ENCODE data around the gene DNA2. TPM values are rescaled to one million over a fixed set of nuclear protein-coding genes. Genes with fewer than 3 reads are reported as not detected.
"Not testable (repeated sequence)": the region's sequence is repeated elsewhere in the genome, so short reads cannot be mapped to it uniquely, and the experiment has no call there.

DNA2 gene
- total and polyA plus RNA-seq, 11 donors = 0.91 to 4.2 (median 2.4) TPM

DNA sequence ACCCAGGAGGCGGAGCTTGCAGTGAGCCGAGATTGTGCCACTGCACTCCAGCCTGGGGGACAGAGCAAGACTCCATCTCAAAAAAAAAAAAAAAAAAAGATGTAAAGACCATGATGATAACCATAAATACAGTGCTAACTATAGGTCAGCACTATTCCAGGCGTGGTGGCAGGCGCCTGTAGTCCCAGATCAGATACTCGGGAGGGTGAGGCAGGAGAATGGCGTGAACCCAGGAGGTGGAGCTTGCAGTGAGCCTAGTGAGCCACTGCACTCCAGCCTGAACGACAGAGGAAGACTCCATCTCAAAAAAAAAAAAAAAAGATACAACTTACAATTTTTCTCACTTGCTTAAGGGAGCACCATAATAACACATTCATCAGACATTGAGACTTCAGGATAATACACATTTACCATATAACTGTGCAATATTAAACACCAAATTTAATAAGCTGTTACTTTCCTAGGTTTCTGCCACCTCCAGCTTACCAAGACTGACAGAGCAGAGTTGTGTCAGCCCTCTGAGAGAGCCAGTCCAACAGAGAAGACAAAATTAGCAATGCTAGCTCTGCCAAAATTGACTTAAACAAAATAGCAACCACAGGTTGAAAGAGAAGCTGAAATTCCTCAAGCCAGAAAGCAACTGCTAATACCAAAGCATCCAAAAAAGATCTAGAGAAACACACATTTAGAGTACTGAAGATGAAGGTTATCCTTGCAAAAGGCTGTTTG lies 8.2 kb downstream of the DNA2 start:
- ATAC-seq = peak in 3 of 4 donors; percentile 64 to 71 (median 65)
- Histone ChIP-seq H3K4me3 (no peak overlapping the region), H3K27me3 (no peaks in the 10 kb centered on the region), H3K27ac (peak overlapping the region in 3 of 12 donors; percentile 36 to 53 (median 44)), H3K9me3 (no peaks in the 10 kb centered on the region), H3K4me1 (peaks cover 0 to 3% (median 0%) of the 10 kb centered on the region in 12 donors), H3K36me3 (peaks cover 0 to 35% (median 0%) of the 10 kb centered on the region in 9 donors)
- intact Hi-C loops (cut with DNase I) = no loop called here
- WGBS, 4 donors = 61 to 65% (median 63%) methylated on average over 6 to 7 of the region's 7 CpGs
- peak in 1 of 5 donors; percentile 32 for DNase-seq
- TF ChIP-seq, protein P1, sequence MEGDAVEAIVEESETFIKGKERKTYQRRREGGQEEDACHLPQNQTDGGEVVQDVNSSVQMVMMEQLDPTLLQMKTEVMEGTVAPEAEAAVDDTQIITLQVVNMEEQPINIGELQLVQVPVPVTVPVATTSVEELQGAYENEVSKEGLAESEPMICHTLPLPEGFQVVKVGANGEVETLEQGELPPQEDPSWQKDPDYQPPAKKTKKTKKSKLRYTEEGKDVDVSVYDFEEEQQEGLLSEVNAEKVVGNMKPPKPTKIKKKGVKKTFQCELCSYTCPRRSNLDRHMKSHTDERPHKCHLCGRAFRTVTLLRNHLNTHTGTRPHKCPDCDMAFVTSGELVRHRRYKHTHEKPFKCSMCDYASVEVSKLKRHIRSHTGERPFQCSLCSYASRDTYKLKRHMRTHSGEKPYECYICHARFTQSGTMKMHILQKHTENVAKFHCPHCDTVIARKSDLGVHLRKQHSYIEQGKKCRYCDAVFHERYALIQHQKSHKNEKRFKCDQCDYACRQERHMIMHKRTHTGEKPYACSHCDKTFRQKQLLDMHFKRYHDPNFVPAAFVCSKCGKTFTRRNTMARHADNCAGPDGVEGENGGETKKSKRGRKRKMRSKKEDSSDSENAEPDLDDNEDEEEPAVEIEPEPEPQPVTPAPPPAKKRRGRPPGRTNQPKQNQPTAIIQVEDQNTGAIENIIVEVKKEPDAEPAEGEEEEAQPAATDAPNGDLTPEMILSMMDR (IDR thresholded peaks at IDR 0.05) = no peak
- no peak for TF ChIP-seq POLR2A (IDR thresholded peaks at IDR 0.05)

DNA sequence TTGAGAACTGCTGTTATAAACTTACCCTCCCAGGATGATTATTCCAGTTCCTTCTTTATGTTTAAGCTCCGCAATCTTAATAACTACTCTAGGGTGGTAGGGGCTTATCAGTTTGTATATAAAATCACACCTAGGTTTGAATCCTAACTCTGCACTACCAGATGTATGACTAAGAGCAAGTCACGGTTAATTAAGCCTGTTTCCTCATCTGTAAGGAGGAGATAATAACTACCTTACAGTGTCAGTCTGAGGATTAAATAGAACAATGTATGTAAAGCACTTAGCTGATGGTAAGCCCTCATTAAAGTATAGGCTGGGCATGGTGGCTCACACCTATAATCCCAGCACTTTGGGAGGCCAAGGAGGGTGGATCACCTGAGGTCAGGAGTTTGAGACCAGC lies 9.2 kb downstream of the DNA2 start:
- H3K4me3 ChIP-seq = no peak overlapping the region
- no peak for DNase-seq
- H3K4me1 ChIP-seq = peaks cover 0 to 3% (median 0%) of the 10 kb centered on the region in 12 donors
- H3K27me3 ChIP-seq = no peaks in the 10 kb centered on the region
- intact Hi-C loops (cut with DNase I) = no loop called here
- no peaks in the 10 kb centered on the region for H3K9me3 ChIP-seq
- H3K27ac ChIP-seq = no peak overlapping the region
- TF ChIP-seq, protein P1 (IDR thresholded peaks at IDR 0.05) = no peak
- no peak for TF ChIP-seq POLR2A (IDR thresholded peaks at IDR 0.05)
- H3K36me3 ChIP-seq = peaks cover 0 to 32% (median 0%) of the 10 kb centered on the region in 9 donors
- 93 to 98% (median 96%) methylated on average over 2 of the region's 2 CpGs for WGBS, 4 donors
- ATAC-seq = no peak

DNA sequence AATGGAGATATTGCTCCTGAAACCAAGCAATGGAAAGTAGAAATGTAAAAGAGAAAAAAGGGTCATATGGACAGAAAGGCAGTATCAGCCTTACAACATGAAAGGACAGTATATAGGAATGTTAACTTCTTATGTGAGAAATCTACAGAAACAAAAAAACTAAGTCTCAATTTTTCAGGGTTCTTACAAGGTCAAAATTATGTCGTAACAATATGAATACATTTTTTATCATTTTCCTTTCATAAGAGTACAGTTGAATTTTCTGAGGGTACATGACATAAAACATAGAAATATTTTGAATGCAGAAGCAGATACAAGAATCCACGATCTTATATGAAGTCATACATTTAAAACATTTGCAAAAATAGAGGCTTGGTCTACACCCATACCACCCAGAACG lies 10.7 kb downstream of the DNA2 start:
- WGBS, 4 donors = 93 to 96% (median 95%) methylated on average over 3 of the region's 3 CpGs
- TF ChIP-seq, protein P1 (IDR thresholded peaks at IDR 0.05) = no peak
- TF ChIP-seq POLR2A (IDR thresholded peaks at IDR 0.05) = no peak
- peaks cover 0 to 33% (median 0%) of the 10 kb centered on the region in 9 donors for H3K36me3 ChIP-seq

DNA sequence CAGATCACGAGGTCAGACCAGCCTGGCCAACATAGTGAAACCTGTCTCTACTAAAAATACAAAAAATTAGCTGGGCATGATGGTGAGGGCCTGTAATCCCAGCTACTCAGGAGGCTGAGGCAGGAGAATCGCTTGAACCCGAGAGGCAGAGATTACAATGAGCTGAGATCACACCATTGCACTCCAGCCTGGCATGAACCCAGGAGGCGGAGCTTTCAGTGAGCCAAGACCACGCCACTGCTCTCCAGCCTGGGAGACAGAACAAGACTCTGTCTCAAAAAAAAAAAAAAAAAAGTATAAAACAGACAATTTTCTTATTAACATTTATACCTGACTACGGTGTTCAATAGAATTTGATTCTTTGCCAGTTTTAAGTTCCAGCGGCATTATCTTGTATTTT lies 22.1 kb downstream of the DNA2 start:
- H3K9me3 ChIP-seq; H3K27me3 ChIP-seq; H3K4me3 ChIP-seq; H3K27ac ChIP-seq; H3K4me1 ChIP-seq; intact Hi-C loops (cut with DNase I); ATAC-seq: not testable (repeated sequence)
- 56 to 70% (median 64%) methylated on average over 6 to 7 of the region's 7 CpGs for WGBS, 4 donors
- peak in 3 of 5 donors; percentile 20 to 36 (median 34) for DNase-seq
- peaks cover 0 to 12% (median 0%) of the 10 kb centered on the region in 9 donors for H3K36me3 ChIP-seq

More for the DNA sequence above, 10.7 kb downstream of the DNA2 start:
- Histone ChIP-seq H3K9me3 (no peaks in the 10 kb centered on the region), H3K4me1 (peaks cover 0 to 3% (median 0%) of the 10 kb centered on the region in 12 donors), H3K27ac (no peak overlapping the region), H3K27me3 (no peaks in the 10 kb centered on the region), H3K4me3 (no peak overlapping the region)
- DNase-seq (no peak), ATAC-seq (no peak)
- intact Hi-C loops (cut with DNase I) = no loop called here

Measured in heart left ventricle (tissue), 16 donors.